Choroid plexus epithelial cell (primary cell): Measurements from ENCODE around the gene ZCCHC17.

Experiments used
- DNase-seq: peaks from one replicate; pipeline ENCODE4 v3.0.0-alpha.2; 2010; ENCODE audit warnings: low read depth
- H3K4me3 ChIP-seq: 2 replicates; pipeline ENCODE4 v1.5.1; 2011; ENCODE audit warnings: low read depth, mild to moderate bottlenecking, control low read depth, low read length, moderate library complexity
- CTCF ChIP-seq: conservative IDR thresholded peaks from 2 replicates; pipeline ENCODE4 v1.5.1; 2011; ENCODE audit warnings: low read depth, mild to moderate bottlenecking, control low read depth, inconsistent platforms, low read length, moderate library complexity

ZCCHC17 gene

GRCh38 chr1:31289021-31289420 is 7.8 kb upstream of the ZCCHC17 start:
- no peak for DNase-seq
- no peak for TF ChIP-seq CTCF
- no peak overlapping the region for H3K4me3 ChIP-seq

- peak overlapping the region; percentile 100 for H3K4me3 ChIP-seq
Measured at GRCh38 chr1:31295874-31296485, 852 bp upstream of the ZCCHC17 start.

GRCh38 chr1:31297277-31298247 is 730 bp downstream of the ZCCHC17 start:
- H3K4me3 ChIP-seq = peak overlapping the region; percentile 100
- no peak for TF ChIP-seq CTCF
- peak; percentile 27 for DNase-seq

More at GRCh38 chr1:31295874-31296485, 852 bp upstream of the ZCCHC17 start:
- no peak for DNase-seq
- no peak for TF ChIP-seq CTCF

GRCh38 chr1:31299365-31299764 is 2.5 kb downstream of the ZCCHC17 start:
- no peak for TF ChIP-seq CTCF
- H3K4me3 ChIP-seq = no peak overlapping the region
- peak; percentile 13 for DNase-seq

- no peak for TF ChIP-seq CTCF
- no peak for DNase-seq
- no peak overlapping the region for H3K4me3 ChIP-seq
Measured at GRCh38 chr1:31300193-31300592, 3.4 kb downstream of the ZCCHC17 start.

- DNase-seq = peak; percentile 28
- TF ChIP-seq CTCF = no peak
- H3K4me3 ChIP-seq = no peak overlapping the region
Measured at GRCh38 chr1:31302709-31303441, 6.0 kb downstream of the ZCCHC17 start.
